GM19023 (cell line): ENCODE measurements around the gene C1QTNF9.
"Not testable (repeated sequence)": the region's sequence is repeated elsewhere in the genome, so short reads cannot be mapped to it uniquely, and the experiment has no call there.

ENCODE experiments used
- ATAC-seq: cut with Tn5 transposase; IDR thresholded peaks from one replicate; pipeline ENCODE4 v1.9.1; 2021; ENCODE audit warnings: mild to moderate bottlenecking, moderate library complexity; ENCODE audit not compliant: unreplicated experiment

Gene C1QTNF9

GRCh38 chr13:24319641-24320040, 10.3 kb downstream of the C1QTNF9 start:
- not testable (repeated sequence) for ATAC-seq

GRCh38 chr13:24321416-24321815, 12.0 kb downstream of the C1QTNF9 start:
- ATAC-seq, result not testable (repeated sequence)

- ATAC-seq, result not testable (repeated sequence)
These were observed 13.1 kb downstream of the C1QTNF9 start for GRCh38 chr13:24322470-24322869.

- ATAC-seq, result no peak
These were observed 13.8 kb downstream of the C1QTNF9 start for GRCh38 chr13:24323036-24323738.

- no peak for ATAC-seq
These were observed 14.3 kb downstream of the C1QTNF9 start for GRCh38 chr13:24323739-24324075.

- not testable (repeated sequence) for ATAC-seq
These were observed 18.2 kb downstream of the C1QTNF9 start for GRCh38 chr13:24327598-24327997.

- ATAC-seq, result no peak
These were observed 18.8 kb downstream of the C1QTNF9 start for GRCh38 chr13:24328145-24328544.

DNA sequence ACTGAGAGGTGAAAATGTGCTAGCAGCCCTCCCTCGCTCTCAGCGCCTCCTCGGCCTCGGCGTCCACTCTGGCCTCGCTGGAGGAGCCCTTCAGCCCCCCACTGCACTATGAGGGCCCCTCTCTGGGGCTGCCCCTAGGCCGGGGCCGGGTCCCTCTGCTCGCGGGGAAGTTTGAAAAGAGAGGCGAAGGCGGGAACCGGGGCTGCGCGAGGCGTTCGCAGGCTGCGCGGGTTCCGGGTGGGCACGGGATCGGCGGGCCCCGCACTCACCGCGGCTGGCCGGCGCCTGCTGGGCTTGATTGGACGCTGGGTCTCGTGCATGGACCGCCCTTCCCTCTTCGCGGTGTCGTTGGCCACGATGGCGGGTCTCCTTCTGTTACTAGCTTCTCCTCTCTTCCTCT, 29.3 kb downstream of the C1QTNF9 start:
- no peak for ATAC-seq

DNA sequence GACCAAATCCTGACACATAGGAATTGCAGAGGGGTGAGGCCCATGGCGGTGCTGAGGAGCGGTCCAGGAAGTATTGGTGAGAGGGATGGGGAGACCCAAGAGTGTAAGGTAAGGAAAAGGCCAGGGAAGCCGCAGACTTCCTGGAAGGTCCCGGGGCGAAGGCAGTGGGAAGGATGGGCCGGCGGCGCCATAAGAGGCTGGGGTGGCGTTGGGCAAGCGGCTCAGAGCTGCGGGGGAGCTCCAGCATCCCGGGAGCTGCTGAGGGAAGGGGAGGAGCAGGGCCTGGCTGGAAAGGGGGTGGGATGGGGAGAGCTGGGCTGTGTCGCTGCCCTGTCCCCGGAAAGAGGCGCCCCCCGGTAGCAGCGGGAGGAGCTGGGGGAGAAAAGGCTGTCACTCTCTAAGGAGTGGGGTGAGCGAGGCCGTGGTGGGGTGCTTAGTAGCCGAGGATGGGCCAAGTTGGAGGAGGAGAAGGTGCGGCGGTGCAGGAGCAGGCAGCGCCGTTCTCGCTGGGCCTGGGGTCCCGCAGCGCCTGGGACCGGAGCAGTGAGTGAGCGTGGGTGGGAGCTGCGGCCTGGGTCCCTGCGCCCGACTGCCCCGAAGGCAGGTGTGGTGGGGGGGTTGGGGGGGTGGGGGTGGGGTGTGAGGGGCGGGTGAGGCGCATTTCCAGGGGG, 30.7 kb downstream of the C1QTNF9 start:
- no peak for ATAC-seq

GRCh38 chr13:24340608-24340955, 31.2 kb downstream of the C1QTNF9 start:
- no peak for ATAC-seq

DNA sequence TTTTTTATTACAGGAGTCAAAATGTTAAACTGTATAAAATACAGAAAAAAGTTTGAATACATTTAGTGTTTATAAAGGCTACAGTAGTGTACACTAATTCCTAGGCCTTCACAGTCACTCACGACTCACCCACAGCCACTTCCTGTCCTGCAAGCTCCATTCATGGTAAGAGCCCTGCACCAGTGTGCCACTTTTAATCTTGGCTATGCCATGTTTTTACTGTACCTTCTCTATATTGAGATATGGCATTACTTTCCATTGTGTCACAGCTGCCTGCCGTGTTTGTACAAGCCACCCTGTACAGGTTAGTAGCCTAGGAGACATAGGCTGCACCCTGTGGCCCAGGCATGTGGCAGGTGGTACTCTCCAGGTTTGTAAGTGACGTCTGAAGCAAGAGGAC, 32.1 kb downstream of the C1QTNF9 start:
- no peak for ATAC-seq

- ATAC-seq, result no peak
These were observed 39.0 kb downstream of the C1QTNF9 start for GRCh38 chr13:24348385-24348784.

GRCh38 chr13:24348797-24349515, 39.6 kb downstream of the C1QTNF9 start:
- ATAC-seq, result no peak

GRCh38 chr13:24349778-24350664, 40.6 kb downstream of the C1QTNF9 start:
- not testable (repeated sequence) for ATAC-seq

DNA sequence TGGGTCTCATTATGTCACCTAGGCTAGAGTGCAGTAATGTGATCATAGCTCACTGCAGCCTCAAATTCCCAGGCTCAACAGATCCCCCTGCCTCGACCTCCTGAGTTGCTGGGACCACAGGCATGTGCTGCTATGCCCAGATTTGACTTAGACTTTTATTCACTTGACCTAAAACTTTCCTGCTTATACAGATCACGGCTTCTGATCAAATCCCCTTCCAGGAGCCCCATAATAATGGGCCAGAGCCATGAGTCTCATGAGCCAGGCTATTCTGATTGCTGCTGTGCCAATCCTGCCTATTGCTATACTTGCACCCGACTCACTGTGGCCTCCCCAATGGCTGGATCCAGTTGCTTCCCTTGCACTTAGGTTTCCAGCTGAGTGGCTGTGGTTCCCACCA, 42.0 kb downstream of the C1QTNF9 start:
- ATAC-seq, result no peak

- ATAC-seq, result no peak
These were observed 44.4 kb downstream of the C1QTNF9 start for GRCh38 chr13:24353736-24354135.

- ATAC-seq, result no peak
These were observed 45.7 kb downstream of the C1QTNF9 start for GRCh38 chr13:24355103-24355502.

DNA sequence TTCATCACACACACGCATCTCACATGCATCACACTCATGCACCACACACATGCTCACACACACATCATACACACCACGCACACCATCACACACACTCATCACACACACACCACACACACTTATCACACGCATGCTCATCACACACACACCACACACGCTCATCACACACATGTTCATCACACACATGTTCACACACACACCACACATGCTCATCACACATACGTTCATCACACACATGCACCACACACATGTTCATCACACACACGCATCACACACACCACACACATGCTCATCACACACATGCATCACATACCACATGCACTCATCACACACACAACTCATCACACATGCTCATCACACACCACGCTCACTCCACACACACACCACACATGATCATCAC, 46.9 kb downstream of the C1QTNF9 start:
- no peak for ATAC-seq

DNA sequence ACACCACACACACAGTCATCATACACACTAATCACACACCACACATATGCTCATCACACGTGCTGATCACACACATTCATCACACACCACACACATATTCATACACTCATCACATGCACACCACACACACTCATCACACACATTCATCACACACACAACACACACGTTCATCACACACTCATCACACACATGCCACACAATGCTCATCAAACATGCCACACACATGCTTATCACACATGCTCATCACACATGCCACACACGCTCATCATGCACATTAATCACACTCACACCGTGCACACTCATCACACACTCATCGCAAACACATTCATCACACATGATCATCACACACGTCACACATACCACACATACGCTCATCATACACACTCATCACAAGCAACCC, 47.5 kb downstream of the C1QTNF9 start:
- no peak for ATAC-seq

DNA sequence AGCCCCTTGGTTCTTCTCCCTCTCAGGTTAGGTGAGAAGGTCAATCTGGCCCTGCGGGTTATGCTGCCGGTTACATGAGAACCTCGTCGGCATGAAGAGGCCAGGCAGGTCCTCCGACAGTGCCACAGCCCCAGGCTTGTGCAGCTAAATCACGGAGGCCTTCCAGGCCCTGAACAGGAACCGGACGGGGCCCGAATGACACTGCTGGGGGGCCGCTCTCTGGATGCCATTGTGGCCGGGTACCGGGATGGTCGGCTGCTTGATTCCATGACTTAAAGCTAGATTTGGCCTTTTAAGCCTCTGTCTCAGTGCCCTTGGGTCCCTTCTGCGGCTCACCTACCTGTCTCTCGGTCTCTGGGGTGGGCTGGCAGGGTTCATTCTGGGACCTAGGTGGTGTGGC, 48.4 kb downstream of the C1QTNF9 start:
- no peak for ATAC-seq

GRCh38 chr13:24358836-24359235, 49.5 kb downstream of the C1QTNF9 start:
- ATAC-seq, result not testable (repeated sequence)
